ENCODE results near the gene CCNY. TPM values are rescaled to one million over a fixed set of nuclear protein-coding genes. Genes with fewer than 3 reads are reported as not detected.

CCNY gene
- total RNA-seq, 2 experiments from 2014 or later, result 42.2 to 48.8 TPM

GRCh38 chr10:35409094-35409582 lies 72.8 kb downstream of the CCNY start:
- H3K27me3 Mint-ChIP-seq, result no peaks in the 10 kb centered on the region
- no peaks in the 10 kb centered on the region for H3K9me3 Mint-ChIP-seq
- TF ChIP-seq CTCF (IDR thresholded peaks at IDR 0.05), result no peak
- no peaks in the 10 kb centered on the region for H3K36me3 Mint-ChIP-seq (ENCODE audit: low read depth)
- H3K4me3 Mint-ChIP-seq, result no peak overlapping the region
- peak; percentile 72 for ATAC-seq
- no peak overlapping the region for H3K27ac Mint-ChIP-seq
- peak; percentile 41 for DNase-seq
- ChIA-PET CTCF (no interaction called here), POLR2A (no interaction called here)
- intact Hi-C loops (cut with micrococcal nuclease), result no loop called here
- peaks cover 39% of the 10 kb centered on the region for H3K4me1 Mint-ChIP-seq (ENCODE audit: low read depth)

- ChIA-PET POLR2A (no interaction called here), CTCF (interaction anchor here (1.1 kb wide), 1 partner anchor 80 kb away, joined by 3 read pairs; no protein-coding TSS in a partner anchor)
- TF ChIP-seq CTCF (IDR thresholded peaks at IDR 0.05), result no peak
- ATAC-seq (no peak), DNase-seq (no peak)
- H3K36me3 Mint-ChIP-seq (ENCODE audit: low read depth), result no peaks in the 10 kb centered on the region
- no peak overlapping the region for H3K27ac Mint-ChIP-seq
- H3K27me3 Mint-ChIP-seq, result no peaks in the 10 kb centered on the region
- peaks cover 39% of the 10 kb centered on the region for H3K4me1 Mint-ChIP-seq (ENCODE audit: low read depth)
- no peak overlapping the region for H3K4me3 Mint-ChIP-seq
- intact Hi-C loops (cut with micrococcal nuclease), result no loop called here
- no peaks in the 10 kb centered on the region for H3K9me3 Mint-ChIP-seq
Measured at GRCh38 chr10:35409808-35410207, 73.5 kb downstream of the CCNY start.

- Mint-ChIP-seq H3K27ac (no peak overlapping the region), H3K4me1 (ENCODE audit: low read depth) (peaks cover 43% of the 10 kb centered on the region), H3K36me3 (ENCODE audit: low read depth) (no peaks in the 10 kb centered on the region), H3K4me3 (no peak overlapping the region), H3K9me3 (no peaks in the 10 kb centered on the region), H3K27me3 (no peaks in the 10 kb centered on the region)
- no peak for ATAC-seq
- ChIA-PET POLR2A (interaction anchor here (0.6 kb wide), 1 partner anchor 1179 kb away, joined by 3 read pairs; no protein-coding TSS in a partner anchor), CTCF (no interaction called here)
- intact Hi-C loops (cut with micrococcal nuclease), result no loop called here
- TF ChIP-seq CTCF (IDR thresholded peaks at IDR 0.05), result no peak
- no peak for DNase-seq
Measured at GRCh38 chr10:35412003-35412723, 75.9 kb downstream of the CCNY start.

GRCh38 chr10:35412900-35413491 lies 76.7 kb downstream of the CCNY start:
- no peak for TF ChIP-seq CTCF (IDR thresholded peaks at IDR 0.05)
- ATAC-seq, result peak; percentile 45
- no peak for DNase-seq
- CTCF ChIA-PET, result no interaction called here
- Mint-ChIP-seq H3K36me3 (ENCODE audit: low read depth) (no peaks in the 10 kb centered on the region), H3K27ac (no peak overlapping the region), H3K4me3 (no peak overlapping the region), H3K9me3 (no peaks in the 10 kb centered on the region), H3K4me1 (ENCODE audit: low read depth) (peaks cover 42% of the 10 kb centered on the region), H3K27me3 (no peaks in the 10 kb centered on the region)
- POLR2A ChIA-PET, result interaction anchor here (0.6 to 1.6 kb wide), 3 partner anchors 40 to 1180 kb away, joined by 3 read pairs; no protein-coding TSS in a partner anchor
- intact Hi-C loops (cut with micrococcal nuclease), result no loop called here

Measured in activated CD8-positive, alpha-beta T cell treated with anti-CD3 and anti-CD28 coated beads for 36 hours (primary cell).